ENCODE measurements around the gene P2RY12.

The P2RY12 gene

DNA sequence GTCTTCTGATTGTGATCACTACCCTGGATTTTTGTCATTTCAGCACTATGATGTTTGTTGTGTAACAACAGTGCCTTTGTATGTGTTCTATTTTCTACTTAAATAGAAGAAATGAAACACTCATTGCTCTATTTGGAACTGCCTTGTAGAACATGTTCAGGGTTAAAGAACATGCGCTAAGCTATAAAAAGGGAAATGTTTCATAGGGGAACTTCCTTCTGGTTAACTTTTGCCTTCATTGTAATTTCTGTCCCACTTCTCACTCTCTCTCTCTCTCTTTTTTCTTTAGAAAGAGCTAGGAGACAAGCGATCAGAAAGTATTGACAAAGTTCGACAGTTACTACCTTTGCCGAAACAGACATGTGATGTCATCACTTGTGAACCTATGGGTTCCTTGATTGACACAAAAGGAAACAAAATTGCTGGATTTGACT is at the start of gene P2RY12:
Gene P2RY12 (minus strand): TSS at position 13 of the 434 bp plus-strand sequence. CDS start 45,908 bp downstream, outside the sequence.
- DNase-seq, result no peak

DNA sequence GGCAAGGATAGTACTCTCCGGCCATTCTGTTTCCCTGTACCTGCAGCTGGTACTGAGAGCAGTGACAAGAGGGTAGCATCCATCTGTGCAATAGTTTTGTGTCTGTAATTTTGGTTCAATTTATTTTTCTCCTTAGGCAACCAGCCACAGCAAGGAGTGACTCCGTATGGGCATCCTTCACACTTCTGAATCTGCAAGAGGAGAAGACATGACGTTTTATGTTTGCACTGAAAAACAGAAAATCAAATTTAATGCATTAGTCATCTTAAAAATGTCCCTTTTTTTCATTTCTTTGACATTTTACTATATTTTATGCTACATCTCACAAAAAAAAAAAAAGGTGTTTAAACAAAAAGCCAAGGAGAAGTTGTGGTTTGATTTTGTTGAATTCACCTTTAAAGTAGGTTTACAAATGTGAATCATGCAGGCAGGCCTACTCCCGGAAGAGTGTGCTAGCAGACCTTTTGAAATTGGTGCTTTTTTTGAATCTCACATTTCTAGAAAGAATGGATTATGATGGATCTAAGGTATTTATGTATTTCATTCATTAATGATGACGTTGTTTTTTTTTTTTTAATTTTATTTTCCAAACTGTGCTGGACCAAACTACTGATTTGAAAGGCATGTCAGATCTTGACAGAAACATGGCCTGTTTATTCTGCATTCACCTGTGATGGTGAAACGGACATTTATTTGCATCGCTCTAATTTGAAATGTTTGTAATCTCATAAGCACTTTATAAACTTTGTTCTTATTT is 48.2 kb upstream of the P2RY12 start:
- no peak for DNase-seq

DNA sequence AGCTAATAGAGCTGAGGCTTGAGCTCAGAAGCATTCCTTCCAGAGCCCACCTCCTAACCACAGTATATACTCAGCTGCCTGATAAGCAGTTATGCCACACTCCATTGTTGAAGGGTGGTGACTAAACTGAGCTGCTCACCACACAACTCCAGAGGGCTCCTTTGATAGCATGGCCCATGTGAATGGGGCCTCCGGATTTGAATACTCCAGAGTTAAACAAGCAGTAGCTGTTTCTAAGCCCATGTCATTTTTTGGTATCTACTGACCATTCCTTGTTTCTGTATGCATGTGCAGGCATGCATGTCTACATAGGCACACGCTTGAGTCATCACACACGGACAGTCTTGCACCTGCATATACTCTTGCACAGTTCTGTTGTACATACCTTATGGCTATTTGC is 47.4 kb upstream of the P2RY12 start:
- no peak for DNase-seq

DNA sequence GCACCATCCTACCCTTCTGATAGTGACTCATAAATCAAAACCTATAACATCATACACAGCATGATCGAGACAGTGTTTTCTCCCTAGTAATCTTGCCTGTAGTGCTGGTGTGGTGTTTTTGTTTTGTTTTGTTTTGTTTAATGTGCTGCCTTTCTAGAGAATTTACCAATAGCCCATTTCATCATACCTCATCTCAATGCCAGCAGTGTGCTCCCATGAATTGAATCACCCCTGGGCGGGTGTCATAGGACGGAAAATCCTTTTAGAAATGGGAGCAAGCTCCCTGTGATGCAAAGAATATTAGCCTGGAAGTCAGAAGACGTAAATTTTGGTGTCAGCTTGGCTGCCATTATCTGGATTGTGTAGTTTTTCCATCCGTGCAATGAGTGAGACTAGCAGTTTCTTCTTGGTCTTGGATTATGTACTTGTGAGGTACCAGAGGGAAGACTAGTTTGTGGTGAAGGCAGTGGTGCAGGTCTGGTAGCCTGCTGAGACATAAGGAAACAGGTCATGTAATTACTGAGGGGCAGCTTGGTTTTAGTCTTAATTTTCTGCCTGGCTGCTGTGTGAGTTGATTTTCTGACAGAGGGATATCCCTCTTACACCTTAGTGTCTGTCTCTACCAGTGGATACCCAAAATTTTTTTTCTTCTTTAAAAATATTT is 46.4 kb upstream of the P2RY12 start:
- no peak for DNase-seq

DNA sequence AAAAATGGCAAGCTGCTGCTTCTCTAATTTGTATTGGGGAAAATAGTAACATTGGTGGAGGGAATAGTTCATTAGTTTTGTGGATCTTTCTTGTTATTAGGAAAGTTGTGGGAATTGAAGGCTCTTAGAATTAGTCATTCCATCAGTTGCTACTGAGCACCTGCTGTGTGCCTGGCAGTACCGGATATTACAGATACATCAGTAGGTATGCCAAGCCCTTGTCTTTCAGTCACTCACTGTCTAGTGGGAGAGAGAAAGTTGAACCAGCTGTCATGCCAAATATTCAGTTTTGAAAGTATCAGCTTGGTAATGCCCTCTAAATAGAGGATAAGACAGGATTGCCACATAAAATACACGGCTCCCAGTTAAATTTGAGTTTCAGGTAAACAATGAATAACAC is 43.8 kb upstream of the P2RY12 start:
- no peak for DNase-seq

DNA sequence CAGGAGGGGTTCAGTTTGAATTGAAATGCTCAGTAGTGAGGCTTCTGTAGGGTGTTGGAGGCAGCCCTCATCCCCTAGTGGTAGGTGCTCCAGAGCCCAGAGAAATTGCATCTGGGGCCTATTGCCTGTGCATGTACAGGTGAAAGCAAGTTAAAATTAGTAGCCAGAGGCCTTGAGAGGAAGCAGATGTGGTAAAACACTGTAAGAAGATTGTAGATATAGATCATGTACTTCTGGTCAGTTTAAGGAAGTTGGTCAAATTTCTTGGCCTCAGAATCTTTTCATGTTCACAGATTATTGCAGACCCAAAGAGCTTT is 41.7 kb upstream of the P2RY12 start:
- DNase-seq, result no peak

DNA sequence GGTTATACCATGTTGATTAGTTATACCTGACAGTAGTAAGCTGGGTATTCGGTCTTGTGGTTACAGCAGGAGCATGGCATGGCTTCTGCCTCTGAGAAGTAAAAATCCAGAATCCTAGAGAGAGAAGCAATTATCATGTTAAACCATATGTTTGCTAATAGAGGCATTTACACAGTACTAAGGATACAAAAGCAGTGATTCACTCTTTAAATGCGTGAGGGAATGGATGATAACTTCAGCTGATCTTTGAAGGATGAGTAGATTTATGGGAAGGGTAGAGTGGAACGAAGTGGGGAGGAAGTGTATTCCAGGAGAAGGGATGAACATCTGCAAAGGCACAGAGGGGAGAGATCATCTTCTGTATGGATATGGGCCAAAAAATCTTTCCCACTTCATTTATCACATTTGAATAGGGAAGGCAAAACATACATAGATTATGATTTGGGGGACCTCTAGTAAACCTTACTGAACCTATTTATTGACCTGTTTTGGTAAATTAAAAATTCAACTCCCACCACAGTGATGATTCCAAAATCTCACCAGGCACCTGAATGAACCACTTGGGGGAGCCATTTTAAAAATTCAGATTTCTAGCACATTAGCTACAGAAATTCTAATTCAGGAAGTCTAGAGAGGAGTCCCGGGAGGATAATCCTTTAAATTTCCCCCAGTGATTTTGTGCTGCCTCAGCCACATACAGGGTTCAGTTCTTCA is 41.2 kb upstream of the P2RY12 start:
- DNase-seq, result no peak

DNA sequence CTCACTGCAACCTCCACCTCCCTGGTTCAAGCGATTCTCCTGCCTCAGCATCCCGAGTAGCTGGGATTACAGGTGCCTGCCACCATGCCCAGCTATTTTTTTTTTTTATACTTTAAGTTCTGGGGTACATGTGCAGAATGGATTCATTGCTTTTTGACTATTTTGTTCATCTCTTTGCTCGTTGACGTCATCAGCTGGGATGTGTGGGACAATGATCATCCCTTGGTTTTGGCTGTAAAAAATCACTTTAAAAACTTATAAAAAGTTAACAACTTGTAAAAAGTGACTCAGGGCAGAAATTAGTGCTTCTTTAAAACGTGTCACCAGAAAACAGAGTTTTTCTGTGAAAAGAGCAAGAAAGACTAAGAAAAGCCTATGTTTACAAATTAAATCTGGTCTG is 38.5 kb upstream of the P2RY12 start:
- DNase-seq, result no peak

DNA sequence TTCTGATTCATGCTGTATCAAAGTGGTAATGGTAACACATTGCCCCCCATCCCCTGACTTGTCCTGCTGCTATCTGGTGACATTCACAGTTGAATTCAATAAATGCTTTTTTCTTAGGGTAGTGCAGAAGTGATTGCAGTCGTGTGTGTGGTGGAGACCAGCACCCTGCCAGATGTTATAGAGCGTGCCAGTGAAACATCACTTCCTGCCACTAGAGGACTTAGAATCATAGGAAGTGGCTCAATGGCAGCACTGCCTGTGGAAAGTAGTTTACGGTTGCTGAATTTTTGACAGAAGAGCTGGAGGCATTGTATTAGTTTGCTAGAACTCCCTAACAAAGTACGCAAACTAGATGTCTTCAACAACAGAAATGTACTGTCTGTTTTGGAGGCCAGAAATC is 37.4 kb upstream of the P2RY12 start:
- DNase-seq, result no peak

DNA sequence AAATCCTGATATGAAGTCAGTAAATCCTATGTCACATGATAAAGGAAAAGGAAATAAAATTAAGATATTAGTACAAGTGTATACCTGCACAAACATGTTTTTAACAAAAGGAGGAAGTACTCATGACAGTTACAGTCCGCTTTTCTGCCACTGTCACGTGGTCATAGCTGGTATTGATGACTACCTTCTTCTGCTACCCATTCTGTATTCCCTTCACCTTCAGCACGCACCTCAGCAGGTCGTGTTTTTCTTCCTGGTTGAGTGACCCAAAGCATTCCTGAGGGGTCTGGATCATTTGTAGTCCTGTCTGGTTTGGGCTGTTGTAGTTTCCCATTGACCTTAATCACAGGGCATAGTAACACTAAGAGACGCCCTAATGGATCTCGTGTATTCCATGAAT is 35.3 kb upstream of the P2RY12 start:
- DNase-seq, result no peak

DNA sequence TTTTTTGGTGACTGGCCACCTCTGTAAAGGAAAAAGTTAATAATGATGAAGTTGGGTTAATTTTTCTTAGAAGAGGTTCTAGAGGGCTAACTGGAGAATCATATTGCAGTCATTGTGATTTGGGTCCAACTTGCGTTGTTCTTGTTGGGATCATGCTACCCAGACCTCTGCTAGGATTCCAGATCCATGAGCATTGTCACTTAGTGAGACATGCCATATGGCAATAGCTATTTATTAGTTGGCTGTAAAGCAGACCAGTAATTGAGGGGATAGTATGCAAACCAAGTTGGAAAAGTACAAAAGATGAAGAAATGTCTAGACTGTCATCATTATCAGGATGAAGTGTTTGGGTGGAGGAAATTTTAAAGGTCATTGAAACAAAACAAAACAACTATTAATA is 30.7 kb upstream of the P2RY12 start:
- DNase-seq, result no peak

DNA sequence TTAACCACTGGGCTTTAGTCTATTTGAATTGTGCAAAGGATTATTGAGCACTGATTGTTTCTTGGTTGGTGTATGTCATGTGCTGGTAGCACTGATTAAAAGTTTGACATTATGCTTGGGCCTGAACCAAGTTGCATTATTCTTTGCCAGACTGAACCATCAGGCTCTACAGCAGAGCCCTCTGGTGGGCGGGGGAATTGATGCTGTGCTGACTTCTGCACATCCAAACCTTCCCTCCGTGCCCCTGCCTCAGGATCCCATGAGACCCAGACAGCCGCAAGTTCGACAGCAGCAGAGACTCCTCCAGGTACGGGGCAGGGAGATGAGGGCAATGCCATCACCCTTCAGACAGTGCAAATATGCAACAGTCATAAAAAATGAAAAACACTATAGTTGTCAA is 28.4 kb upstream of the P2RY12 start:
- no peak for DNase-seq

DNA sequence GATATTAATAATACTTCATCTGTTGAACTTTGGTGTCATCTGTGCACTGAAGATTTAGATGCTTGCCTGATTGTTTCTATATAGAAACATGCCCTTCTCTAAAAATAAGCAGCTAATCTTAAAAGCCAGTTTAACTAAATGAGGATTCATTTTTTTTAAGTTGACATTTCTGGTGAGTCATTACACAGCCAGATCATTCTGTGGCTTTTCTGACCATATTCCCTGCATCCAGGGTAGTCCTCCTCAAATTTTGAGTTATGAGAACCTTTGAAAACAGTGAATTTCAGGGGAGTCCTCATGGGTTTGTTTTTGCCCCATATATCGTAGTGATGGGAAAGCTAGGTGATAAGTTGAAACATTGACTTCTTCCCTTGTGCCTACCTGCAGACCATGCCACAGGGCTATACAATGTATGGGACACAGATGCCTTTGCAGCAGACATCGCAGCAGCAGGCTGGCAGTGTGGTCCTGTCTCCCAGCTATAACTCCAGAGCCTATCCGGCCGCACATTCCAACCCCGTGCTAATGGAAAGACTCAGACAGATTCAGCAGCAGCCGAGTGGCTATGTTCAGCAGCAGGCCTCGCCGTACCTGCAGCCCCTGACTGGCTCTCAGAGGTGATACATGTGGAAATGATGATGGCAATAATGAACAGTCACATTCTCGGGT is 26.5 kb upstream of the P2RY12 start:
- no peak for DNase-seq

DNA sequence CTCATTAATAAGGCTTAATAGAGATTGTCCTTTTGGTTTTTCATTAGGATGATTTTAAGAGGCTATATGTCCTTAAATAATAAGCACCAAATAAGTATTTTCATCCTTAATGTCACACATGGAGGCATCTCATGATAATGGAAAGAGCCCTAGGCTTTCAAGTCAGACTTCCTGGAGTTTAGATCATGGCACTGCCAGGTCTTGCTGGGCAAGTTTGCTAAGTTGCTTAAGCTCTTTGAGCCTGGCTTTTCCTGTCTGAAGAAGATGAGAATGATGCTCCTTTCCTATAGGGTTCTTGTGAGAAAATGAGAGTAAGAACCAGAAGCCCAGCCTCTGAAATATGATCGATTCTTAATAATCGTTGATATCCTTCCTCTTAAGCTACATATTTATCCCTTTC is 23.4 kb upstream of the P2RY12 start:
- DNase-seq, result no peak

DNA sequence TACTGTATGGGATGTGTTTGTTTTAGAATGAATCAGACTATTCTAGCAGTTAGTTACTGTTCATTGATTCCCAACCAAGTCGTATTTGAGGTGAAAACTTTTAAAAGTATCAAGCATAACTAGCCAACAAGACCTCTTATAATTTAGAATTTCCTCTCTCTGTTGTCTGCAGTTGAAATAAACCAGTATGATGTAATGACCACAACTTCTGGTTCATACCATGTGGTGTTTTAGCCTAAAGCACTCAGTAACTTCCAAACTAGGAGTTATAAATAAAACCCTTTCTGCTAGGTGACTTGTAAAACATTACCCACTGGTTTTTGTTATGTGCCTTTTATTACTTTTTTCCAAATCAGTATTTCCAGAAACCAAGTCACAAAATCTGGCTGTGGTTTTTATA is 19.8 kb upstream of the P2RY12 start:
- DNase-seq, result no peak

DNA sequence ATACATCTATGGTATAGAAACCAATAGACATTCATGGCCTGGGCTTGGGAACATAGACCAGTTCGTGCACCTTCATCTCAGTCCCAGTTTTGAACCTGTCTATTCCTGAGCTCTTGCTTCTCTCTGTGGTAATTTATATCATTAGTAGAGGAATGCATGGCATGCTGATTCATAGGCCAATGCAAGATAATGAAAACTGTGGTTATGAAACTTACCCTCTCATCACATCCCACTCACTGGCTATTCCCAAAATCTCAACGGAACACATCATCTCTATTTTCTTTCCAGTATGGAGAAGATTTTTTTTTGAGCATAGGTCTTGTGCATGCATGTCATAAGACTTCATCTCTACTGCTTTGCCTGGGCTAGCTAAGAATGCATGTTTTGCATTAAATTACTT is 18.7 kb upstream of the P2RY12 start:
- no peak for DNase-seq

DNA sequence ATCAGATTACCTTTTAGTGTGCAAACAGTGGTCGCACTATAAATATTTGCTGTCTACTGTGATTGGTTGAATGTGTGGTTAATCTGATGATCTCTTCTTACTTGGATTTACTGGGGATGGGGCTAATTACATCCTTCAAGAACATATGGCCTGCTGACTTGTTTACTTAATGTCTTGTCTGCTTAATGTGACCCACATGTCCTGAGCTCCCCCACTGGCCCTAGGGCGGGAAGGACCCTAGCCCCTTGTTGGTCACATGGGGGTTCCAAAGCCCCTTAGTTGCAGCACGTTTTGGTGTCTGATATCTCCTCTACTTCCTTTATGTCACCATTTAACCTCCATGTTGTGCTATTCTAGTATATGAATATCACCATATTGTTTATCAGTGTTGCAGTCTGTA is 17.8 kb upstream of the P2RY12 start:
- no peak for DNase-seq

DNA sequence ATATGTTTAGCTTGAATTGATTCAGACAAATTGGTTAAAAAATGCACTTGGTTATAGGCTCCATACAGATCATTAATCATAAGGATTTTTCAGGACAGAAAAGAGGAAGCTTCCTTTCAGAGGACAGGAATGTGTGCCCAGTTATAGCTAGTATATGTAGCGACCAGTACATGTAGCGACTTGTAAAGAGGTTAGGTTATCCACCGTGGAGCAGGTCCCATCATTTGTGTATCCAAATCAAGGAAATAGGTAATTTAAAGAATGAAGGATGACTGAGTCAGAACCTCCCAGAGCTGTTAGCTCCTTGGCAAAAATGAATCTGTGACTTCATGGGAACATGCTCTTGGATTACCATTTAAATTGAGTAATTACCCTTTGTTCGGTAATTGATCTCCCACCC is 15.8 kb upstream of the P2RY12 start:
- no peak for DNase-seq

DNA sequence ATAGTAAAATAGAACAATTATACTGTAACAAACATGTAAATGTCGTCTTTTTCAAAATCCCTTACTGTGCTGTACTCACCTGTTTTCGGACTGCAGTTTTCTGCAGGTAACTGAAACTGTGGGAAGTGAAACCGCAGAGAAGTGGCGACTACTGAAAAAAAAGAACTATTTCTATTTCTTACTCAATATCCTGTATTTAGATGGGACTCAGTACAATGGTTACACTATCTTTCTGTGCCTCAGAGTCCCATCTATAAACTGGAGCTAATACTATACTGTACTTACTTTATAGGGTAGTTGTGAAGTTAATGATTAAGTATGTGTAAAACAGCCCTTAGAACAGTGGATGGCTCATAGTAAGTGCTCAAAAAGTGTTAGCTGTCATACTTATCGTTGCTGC is 14.3 kb upstream of the P2RY12 start:
- no peak for DNase-seq

DNA sequence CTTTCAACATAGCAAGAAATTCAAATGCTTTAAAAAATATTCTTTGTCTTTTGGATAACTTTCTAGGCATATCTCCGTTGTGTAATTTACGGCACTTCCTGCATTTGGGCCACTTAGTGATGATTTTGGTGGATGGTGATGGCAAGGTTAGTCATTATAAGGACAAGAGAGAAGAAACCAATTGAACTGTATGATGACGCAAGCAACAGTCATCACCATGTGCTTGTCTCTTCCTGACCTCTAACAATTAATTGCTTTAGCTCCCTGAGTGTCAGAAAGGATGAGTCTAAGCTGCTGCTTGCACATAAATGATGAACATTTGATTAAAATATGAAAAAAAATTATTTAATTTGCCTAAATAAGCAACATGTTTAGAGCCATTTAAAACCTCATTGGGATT is 11.3 kb upstream of the P2RY12 start:
- no peak for DNase-seq

DNA sequence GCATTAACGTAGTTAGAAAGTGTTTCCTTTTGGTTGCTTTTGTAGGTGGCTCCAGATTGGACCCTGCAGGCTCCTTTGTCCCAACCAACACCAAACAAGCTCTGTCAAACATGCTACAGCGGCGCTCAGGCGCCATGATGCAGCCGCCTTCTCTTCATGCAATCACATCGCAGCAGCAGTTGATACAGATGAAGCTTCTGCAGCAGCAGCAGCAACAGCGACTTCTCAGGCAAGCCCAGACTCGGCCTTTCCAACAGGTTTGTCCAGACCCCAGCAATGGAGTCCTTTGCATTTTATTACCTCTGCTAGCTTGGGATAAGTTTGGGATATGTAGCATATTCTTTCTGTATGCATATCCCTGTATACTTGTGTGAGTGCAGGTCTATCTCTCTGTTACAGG is 10.1 kb upstream of the P2RY12 start:
- no peak for DNase-seq

DNA sequence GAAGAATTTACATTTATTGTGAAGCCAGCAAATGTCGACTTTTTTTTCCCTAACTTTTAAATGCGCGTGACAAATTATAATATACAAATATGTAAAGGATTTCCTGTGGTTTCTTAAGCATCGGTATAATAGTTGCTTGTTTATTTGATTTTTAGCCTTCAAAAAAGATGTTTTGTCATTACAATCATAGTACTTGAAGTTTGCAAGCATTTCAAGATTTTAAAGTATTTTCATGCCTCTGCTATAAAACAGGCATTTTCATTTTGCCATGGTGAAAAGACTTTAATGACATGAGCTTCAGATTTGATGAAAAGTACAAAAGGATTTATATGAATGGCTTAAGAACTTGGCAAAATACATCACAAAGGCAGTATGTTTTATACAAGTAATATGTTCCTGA is 9.4 kb upstream of the P2RY12 start:
- no peak for DNase-seq

DNA sequence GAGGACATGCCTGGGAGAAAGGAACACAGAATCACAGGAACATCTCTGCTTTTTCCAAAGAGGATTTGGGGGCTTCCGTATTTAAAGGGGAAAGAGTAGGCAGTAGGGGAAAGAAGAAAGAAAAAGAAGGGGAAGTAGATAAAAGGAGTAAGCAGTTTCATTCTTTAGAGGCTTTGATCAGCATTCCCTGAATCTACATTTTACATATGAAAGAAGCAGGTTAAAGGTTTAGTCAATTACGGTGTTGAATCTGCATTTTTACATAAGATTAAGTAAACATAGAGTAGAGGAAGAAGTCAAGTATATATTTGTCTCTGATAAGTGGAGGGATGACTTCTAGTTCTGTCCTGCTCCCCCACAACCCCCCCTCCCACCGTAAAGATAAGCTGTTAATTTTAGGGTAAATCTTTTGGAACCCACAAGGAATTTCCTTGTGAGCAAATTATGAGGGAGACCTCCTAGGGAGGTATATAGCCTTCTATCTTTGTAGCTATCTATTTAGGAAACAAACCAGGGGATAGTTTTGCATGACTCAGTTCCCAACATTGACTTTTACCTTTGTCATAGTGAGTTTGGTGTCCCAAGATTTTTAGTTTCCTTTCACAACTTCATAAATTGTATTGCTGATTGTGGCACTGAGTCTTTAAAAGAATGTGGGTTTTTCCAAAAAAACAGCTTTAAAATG is 8.7 kb upstream of the P2RY12 start:
- no peak for DNase-seq

Data from DMS79 (cell line).